SHP77 treated with DMSO at 0.1 percent for 48 hours (cell line): ENCODE results near the gene KCNC1.
A peak's percentile ranks its signal among the peaks of the same experiment; 100 is the strongest.

ENCODE experiments used
- DNase-seq: peaks from one replicate; lab custom pipeline; 2025; lab: John Stamatoyannopoulos, UW

The KCNC1 gene

DNA sequence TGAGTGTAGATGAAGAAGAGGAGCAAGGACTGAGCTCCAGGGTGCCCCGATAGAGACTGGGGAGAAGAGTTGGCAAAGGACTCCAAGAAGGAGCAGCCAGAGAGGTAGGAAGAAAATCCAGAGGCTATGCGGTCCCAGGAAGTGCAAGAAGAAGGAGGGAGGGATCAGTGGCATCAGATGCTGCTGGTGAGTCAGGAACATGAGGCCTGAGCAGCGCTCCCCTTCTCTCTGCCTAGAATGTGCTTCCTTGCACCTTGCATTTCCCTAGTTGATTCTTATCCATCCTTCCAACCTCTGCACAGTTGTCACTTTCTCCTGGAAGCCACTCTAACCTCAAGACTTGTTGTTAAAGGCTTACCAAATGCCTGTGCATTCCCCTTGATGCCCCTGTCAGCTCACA lies 21.3 kb downstream of the KCNC1 start:
- DNase-seq, result no peak

DNA sequence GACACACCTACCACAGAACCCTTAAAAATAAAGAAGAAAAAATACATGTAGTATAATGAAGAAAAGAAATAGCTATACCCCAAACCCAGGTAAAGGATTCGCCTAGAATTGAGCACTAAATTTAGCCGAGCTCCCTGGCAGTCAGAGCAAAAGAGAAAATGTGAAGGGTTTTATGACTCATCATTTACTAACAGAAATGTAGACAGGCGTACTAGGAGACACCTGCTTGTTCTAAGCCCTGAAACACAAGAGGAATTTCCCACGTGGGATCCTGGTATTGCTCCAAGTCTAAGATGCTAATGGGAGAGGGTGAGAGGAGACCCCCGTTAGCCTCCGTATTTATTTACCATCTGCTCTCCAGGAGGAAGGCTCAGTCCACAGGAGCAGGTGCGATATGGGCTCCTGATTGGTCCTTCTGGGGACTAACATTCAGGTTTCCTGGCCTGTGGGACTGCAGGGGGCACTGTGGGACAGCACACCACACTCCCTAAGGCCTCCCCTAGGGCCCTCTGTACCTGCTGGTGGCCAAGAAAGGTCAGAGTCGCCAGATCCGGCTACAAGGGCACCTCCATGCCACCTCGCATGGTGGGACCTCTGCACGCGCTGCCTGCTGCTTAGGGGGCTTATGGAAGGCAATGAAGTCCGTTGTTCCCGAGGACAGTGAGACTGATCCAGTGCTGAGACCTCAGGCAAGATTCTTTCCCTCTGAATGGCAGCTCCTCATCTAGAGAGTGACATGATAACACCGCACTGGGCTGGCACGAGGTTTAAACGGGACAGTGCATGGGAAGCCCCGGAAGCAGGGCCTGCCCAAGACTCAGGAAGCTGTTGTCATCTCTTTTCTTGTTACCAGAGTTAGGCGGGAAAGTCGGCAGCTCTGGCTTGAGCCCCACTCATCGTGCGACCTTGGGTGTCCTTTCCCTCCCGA lies 25.8 kb downstream of the KCNC1 start:
- peak; percentile 72 for DNase-seq

DNA sequence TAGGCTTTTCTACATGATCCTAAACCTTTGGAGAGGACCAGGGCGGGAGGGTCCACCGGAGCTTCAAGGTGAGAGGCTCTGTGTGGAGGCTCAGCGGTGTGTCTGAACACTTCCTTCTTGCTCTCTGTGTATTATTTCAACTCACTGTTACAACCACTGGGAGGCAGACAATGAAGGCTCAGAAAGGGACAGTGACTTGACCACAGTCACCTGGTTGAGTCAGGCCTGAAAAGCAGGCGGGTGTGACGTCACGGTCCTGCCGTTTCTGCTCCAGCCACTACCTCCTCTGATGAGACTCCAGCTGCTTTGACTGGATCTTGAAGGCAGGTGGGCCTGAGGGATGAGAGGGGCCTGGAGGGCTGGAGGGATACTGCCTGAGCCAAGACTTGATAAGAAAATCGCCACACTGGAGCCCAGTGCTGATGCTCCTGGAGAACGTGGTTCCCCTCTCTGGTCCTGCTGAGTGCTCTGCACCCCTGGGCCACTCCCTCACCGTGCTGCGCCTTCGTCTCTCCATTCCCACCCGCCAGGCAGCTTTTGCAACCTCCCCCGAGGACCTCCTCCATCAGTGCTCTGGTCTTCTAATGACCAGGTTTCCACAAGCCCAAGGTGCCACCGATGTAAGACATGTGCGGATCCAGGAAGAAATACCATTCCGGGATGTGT lies 27.9 kb downstream of the KCNC1 start:
- no peak for DNase-seq

DNA sequence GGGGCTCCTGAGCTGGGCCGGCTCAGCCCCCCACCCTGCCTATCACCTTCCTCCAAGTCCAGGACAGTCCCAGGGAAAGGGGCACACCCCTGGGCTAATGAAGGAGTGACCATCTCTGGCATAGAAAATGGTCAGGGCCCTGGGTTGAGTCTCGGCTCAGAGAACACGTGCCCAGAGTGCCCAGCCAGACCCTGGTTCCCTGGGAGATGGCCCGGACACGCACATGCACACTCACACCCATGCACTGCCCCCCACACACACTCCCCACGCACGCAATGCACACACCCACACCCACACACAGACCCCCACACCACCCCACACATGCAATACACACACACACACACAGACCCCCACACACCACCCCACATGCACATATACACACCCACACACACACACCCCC lies 28.7 kb downstream of the KCNC1 start:
- no peak for DNase-seq

DNA sequence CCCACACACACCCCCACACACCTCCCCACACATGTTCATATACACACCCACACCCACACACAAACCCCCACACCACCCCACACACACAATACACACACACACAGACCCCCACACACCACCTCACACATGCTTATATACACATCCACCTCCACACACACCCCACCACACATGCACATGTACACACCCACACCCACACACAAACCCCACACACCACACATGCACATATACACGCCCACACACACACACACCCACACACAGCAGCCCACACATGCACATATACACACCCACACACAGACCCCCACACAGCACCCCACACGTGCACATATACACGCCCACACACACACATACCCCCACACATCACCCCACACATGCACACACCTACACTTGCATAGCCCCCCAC lies 29.1 kb downstream of the KCNC1 start:
- DNase-seq, result no peak

DNA sequence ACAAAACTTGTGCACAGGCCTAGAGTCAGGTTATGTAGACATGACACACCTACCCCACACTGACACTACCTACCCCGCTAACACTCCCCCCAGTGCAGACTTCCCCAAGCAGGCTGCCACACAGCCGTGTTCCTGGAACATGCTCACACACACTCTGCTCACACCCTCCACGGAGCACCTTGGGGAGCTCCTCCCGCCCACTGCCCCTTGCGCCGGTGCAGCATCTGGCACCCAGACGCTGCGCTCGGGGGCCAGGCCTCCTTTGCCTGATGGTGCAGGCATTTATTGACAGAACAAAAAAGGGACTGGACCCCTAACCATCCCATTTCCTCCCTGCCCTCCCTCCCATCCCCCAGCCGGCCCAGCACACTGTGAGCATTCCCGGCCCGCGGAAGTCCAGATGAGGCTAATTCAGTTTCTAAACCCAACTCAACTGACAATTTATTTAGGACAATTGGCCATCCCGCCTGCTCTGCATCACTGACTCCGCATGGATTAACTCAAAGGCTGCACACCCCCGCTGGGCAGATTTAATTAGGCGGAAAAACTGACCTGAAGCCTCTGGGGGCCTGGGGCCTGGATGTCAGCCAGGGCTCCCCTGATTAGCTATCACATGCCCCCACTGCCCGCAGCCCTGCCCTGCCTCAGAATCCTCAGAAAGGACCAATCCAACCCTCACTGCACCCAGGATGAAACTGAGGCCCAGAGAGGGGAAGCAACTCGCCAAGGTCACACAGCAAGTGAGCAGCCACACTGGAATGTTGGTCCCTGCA lies 30.1 kb downstream of the KCNC1 start:
- DNase-seq, result no peak

DNA sequence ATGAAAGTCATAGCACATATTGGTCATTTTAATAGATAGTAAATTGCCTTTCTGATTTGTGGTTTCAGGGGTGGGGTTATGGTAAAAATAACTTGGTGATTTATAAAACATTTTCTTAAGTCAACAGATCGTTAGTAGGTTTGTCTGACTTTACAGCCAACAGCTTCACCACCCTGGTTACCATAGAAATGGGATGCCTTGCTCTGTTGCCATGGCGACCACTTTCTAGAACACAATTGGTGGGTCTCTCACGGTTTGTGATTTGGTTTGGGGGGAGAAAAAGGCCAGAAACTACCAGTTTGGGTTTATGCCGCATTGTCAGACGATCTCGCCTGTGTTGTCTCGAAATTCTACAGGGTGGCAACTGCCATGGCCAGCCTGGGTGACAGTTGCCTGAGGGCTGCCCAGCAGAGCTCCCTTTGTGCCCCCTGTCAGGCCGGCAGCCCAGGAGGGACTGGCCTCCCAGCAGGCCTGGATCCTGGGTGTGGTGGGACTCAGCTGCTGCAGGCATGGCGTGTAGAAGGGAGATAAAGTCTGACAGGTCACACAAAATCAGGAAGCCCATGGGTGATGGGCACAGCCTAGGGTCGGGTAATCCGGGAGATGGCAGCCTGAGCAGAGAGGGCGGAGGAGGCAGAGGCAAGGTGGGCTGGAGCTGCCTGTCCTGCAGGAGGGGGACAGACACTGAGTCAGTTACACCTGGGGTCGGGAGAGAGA lies 30.9 kb downstream of the KCNC1 start:
- no peak for DNase-seq

DNA sequence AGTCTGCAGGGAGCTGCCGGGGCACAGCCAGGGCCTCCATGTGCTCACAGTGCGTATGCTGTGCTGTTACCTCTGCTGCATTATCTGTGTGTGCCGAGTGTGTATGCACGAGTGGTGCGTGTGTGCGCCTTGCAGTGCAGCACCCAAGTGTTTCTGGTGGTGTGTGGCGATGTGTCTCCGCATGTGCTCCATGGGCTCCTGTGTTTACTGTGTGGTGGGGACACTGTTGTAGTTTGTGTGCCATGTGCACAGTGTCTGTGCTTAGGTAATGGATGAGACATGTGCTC lies 31.4 kb downstream of the KCNC1 start:
- no peak for DNase-seq

DNA sequence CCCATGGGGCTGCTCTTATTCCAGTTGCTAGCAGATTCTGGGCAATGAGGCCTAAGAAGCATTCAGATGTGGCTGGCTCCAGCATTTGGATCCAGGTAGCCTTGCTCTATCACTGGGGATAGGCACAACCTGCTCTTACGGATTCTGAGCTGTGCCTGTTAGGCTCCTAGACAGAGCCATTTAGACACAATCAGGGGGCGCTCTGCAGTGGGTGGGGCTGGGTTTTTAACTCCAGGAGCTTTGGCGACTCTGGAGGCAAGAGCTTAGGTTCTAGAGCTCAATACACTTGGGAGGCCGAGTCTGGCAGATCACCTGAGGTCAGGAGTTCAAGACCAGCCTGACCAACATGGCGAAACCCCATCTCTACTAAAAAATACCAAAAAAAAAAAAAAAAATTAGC lies 32.0 kb downstream of the KCNC1 start:
- DNase-seq, result no peak

DNA sequence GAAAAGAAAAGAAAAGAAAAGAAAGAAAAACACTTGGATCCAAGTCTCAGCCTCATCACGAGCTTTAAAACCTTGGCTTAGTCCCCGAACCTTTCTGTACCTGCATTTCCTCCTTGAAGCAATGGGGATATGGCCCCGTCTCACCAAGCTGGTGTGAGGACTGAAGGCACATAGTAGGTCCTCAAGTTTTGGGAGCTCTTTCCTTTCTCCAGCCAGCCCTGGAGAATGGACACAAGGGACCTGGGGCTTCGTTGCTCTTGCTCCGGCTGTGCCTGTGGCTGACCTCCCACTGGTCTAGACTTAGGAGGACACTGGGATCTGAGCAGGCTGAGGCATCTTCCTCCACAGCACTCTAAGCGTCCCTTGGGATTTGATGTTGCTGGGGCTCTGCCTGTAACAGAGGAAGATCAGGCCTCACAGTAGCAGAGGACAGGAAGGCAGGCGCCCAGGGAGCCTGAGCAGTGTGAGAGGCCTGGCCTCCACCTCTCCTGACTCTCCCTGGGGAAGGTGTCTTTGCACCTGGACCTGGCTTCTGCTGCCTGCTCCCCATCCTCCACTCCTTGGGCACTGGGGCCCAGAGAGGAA lies 32.8 kb downstream of the KCNC1 start:
- DNase-seq, result no peak

DNA sequence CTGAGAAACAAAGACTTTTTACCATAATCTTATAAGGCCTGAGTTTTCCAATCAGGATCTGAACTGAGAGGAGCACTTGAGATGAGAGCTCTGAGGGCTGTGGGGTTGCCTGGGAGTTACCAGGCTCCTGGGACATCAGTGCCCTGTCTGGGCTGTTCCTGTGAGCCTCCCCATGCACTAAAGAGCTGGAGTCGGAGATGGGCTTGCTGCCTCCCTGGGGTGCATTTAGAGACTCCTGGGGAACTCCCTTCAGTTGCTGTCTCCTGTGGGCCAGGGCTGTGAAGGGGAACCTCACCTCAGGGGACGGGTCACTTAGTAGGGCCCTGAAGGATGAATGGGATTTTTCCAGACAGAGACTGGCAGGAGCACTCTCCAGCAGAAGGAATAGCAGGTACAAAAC lies 33.3 kb downstream of the KCNC1 start:
- DNase-seq, result no peak

DNA sequence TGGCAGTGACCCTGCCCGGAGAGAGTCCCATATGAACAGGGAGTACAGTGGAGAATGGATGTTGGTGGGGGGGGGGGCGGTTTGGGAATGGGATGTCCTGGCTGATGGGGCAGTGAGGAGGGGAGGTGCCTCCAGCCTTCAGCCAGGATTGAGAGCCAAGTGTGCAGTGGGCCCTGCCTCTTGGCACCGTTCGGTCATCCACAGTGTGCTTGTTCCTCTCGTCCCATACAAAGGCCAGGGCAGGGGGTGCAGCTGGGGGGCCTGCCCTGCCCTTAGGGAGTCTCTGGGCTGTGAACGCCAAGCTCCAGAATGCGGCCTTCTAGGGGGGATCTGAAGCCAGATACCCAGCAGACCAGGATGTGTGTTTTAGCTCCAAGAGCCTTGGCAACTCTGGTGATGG lies 34.0 kb downstream of the KCNC1 start:
- DNase-seq, result no peak

DNA sequence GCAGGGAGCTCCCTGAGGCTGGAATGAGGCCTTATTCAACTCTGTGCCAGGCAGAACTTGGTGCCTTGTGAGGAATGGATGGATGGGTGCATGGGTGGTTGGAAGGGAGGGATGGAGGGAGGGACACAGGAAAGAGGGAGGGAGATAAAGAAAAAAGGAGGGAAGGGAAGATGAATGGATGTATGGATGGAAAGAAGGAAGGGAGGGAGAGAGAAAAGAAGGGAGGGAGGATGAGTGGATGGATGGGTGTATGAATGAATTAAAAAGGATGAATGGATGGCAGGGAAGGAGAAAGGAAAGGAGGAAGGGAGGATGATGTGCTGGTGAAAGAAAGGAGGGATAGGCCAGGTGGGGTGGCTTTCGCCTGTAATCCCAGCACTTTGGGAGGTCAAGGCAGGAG lies 34.6 kb downstream of the KCNC1 start:
- DNase-seq, result no peak

DNA sequence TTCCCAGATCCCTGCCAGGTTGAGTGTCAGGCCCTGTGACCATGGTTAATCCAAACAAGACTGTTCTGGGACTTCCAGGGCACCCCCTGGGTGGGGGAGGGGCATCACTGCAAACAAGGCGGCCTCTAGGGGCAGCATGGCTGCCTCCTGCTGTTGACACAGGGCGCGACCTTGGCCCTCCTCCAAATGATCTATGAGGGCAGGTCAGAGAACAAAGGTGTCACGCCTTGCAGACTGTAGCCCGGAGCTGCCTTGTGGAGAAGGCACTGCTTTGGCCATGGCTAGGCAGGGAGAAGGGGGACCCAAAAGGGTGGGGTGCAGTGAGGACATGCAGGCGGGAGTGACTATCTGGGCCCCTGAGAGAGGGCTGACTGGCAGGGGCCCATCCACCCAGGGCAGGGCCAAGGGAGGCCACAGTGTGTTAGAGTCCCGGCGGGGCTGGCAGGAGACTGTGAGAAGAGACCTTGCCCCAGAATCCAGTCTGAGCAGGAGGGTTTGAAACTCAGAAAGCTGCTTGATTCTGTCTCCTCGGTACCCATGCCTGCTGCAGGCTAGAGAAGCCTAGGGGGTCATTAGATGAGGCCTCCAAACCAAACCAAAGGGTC lies 35.6 kb downstream of the KCNC1 start:
- no peak for DNase-seq

DNA sequence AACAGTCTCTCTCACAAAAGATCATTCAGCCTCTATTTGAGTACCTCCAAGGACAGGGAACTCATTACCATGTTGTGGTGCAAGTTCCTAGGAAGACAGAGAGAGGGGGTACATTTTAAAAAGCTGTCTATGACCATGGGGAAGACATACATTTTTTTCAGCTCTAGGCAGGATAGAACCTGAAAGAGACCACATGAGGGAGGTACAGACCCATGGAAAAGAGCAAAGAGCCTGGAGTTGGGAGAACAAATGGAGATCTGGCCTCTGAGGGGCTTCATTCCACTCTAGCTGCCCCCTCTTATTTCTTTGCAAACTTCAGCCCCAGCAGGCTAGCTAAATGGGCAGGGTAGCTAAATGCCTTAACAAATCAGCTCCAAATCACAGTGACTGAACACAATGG lies 36.3 kb downstream of the KCNC1 start:
- no peak for DNase-seq

DNA sequence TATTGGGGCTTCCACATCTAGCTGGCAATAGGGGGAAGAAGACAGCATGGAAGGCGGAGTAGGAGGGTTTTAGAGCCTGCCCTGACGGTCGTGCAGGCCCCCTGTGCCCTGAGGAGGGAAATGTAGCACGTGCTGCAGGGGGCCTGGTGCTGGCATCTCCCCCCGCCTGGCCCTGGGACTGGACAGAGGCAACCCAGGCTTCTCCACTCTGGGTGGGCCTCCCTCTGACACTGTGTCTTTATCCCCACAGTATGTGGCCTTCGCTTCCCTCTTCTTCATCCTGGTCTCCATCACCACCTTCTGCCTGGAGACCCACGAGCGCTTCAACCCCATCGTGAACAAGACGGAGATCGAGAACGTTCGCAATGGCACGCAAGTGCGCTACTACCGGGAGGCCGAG lies 36.8 kb downstream of the KCNC1 start:
- no peak for DNase-seq

DNA sequence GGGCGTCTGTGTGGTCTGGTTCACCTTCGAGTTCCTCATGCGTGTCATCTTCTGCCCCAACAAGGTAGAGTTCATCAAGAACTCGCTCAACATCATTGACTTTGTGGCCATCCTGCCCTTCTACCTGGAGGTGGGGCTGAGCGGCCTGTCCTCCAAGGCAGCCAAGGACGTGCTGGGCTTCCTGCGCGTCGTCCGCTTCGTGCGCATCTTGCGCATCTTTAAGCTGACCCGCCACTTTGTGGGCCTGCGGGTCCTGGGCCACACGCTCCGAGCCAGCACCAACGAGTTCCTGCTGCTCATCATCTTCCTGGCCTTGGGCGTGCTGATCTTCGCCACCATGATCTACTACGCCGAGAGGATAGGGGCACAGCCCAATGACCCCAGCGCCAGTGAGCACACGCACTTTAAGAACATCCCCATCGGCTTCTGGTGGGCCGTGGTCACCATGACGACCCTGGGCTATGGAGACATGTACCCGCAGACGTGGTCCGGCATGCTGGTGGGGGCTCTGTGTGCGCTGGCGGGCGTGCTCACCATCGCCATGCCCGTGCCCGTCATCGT lies 37.3 kb downstream of the KCNC1 start:
- no peak for DNase-seq

DNA sequence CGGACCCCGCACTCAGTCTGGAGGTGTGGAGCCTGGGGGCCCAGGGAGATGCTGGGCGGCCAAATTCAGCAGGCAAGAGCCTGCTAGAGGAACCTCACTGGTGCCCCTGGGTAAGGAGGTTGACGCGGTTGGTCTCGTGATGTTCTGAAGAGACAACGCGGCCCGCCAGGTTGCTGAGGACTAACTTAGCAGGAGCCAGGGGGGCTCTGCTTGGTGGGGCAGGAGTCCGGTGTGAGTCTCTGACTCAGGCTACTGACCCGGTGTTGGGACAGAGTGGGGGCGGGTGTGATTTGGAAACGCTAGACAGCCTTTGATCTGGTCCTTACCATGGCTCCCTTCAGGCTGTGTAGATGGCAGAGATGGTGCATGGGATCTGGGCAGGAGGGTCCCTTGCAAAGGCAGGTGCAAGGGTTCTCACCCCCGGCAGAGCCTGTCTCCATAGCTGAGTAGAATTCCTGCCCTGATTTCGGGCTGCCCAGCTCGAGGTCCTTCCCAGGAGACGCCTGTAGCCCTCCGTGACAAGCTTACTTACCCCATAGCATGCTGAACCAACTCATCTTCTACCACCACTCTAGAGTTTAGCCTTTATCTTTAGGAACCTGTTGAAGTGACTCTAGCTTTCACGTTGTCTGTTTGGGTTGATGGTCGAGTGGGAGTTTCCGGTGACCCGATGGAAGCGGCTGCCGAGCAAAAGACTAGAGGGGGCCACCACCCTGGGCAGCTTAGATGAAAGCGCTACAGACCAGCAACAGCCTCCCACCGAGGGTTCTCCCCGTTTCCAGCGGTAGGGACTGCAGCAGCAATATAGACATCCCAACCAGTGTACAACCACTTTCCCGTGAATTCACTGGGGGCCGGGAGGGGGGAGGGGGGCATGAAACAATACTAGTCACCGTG lies 38.4 kb downstream of the KCNC1 start:
- no peak for DNase-seq

DNA sequence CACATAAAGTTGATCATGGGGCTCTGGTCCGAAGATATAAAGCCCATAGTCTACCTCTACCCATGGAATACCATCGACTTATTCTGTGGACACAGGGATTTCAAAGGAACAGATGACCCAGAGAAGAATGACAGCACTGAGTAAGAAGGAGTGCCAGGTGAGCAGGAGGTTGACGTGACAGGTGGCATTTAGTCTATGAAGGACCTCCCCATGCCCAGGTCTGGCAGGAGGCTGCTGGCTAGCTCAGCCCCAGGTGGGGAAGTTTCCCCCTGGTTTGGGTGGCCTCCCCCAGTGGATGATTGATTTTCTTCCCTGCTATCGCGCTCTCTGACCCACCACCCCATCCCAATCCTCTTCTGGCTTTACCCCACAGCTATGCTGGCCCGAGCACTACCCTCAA lies 39.1 kb downstream of the KCNC1 start:
- no peak for DNase-seq
